Measurements from ENCODE around the gene PSMA4.

- TF ChIP-seq CTCF (IDR thresholded peaks at IDR 0.05) = no peak
- TF ChIP-seq POLR2A (IDR thresholded peaks at IDR 0.05) = no peak
- TF ChIP-seq POLR2AphosphoS5 (IDR thresholded peaks at IDR 0.05) = no peak
Measured at GRCh38 chr15:78536134-78536533, 4.1 kb upstream of the PSMA4 start.
